Mesenchymal stem cell (in vitro differentiated cells and primary cell): ENCODE measurements around the gene EIF2D.

Source experiments
- DNase-seq: peaks from one replicate; pipeline ENCODE4 v3.0.0-alpha.2; 2013
- H2AFZ ChIP-seq: one replicate; pipeline ENCODE4 v1.6.1; 2013; ENCODE audit warnings: low read depth, mild to moderate bottlenecking, control low read depth, inconsistent platforms, low read length, moderate library complexity
- H2AK5ac ChIP-seq: 2 replicates; pipeline ENCODE4 v1.6.1; 2013; ENCODE audit warnings: low read length, moderate library complexity, mild to moderate bottlenecking, inconsistent platforms; ENCODE audit not compliant: severe bottlenecking
- H2BK120ac ChIP-seq: one replicate; pipeline ENCODE4 v1.6.1; 2013; ENCODE audit warnings: low read depth, mild to moderate bottlenecking, inconsistent platforms, low read length, moderate library complexity
- H2BK12ac ChIP-seq, 2 experiments: one replicate each; pipeline ENCODE4 v1.6.1; 2013; ENCODE audit warnings: inconsistent platforms in 2 of 2, low read length in 2 of 2, mild to moderate bottlenecking in 2 of 2, moderate library complexity in 2 of 2, control low read depth in 1 of 2
- H2BK15ac ChIP-seq: one replicate; pipeline ENCODE4 v1.6.1; 2013; ENCODE audit warnings: mild to moderate bottlenecking, low read depth, inconsistent platforms; ENCODE audit not compliant: poor library complexity, severe bottlenecking
- H2BK5ac ChIP-seq: 2 replicates; pipeline ENCODE4 v1.6.1; 2013; ENCODE audit warnings: low read depth, mild to moderate bottlenecking, low read length, control low read depth, inconsistent platforms; ENCODE audit not compliant: poor library complexity, severe bottlenecking
- H3K14ac ChIP-seq, 2 experiments: one replicate each; pipeline ENCODE4 v1.6.1; 2013; ENCODE audit warnings: inconsistent platforms in 2 of 2, low read length in 2 of 2, control low read depth in 1 of 2, mild to moderate bottlenecking in 1 of 2, moderate library complexity in 1 of 2
- H3K18ac ChIP-seq, 2 experiments: one replicate each; pipeline ENCODE4 v1.6.1; 2013; ENCODE audit warnings: inconsistent platforms in 2 of 2, low read length in 2 of 2, control low read depth in 1 of 2, low read depth in 1 of 2, mild to moderate bottlenecking in 1 of 2
- H3K23ac ChIP-seq, 2 experiments: one replicate each; pipeline ENCODE4 v1.6.1; 2013; ENCODE audit warnings: inconsistent platforms in 2 of 2, low read length in 2 of 2, mild to moderate bottlenecking in 2 of 2, moderate library complexity in 2 of 2, control low read depth in 1 of 2
- H3K27ac ChIP-seq: 2 replicates; pipeline ENCODE4 v1.5.1; 2013; ENCODE audit warnings: mild to moderate bottlenecking, moderate library complexity, low read length, control low read depth, inconsistent platforms; ENCODE audit not compliant: poor library complexity, severe bottlenecking
- H3K27me3 ChIP-seq, 2 experiments: 2 replicates each; pipeline versions ENCODE4 v1.6.1 to v1.7.0; 2013; ENCODE audit warnings: low read length in 2 of 2, mild to moderate bottlenecking in 2 of 2, moderate library complexity in 2 of 2, control low read depth in 1 of 2, inconsistent platforms in 1 of 2; ENCODE audit not compliant: control insufficient read depth in 1 of 2, insufficient read depth in 1 of 2
- H3K36me3 ChIP-seq, 2 experiments: 2 replicates each; pipeline versions ENCODE4 v1.6.1 to v1.7.0; 2013; ENCODE audit warnings: low read length in 2 of 2, control low read depth in 1 of 2, inconsistent platforms in 1 of 2, low read depth in 1 of 2, mild to moderate bottlenecking in 1 of 2; ENCODE audit not compliant: insufficient read depth in 2 of 2, control insufficient read depth in 1 of 2
- H3K4ac ChIP-seq, 2 experiments: one replicate each; pipeline ENCODE4 v1.6.1; 2013; ENCODE audit warnings: inconsistent platforms in 2 of 2, low read length in 2 of 2, mild to moderate bottlenecking in 2 of 2, moderate library complexity in 2 of 2, control low read depth in 1 of 2, low read depth in 1 of 2
- H3K4me1 ChIP-seq: 2 replicates; pipeline ENCODE4 v1.6.1; 2013; ENCODE audit warnings: low read depth, low read length, control low read depth; ENCODE audit not compliant: control insufficient read depth, insufficient read depth
- H3K4me2 ChIP-seq: 2 replicates; pipeline ENCODE4 v1.6.1; 2013; ENCODE audit warnings: low read length, mild to moderate bottlenecking, inconsistent platforms; ENCODE audit not compliant: poor library complexity, severe bottlenecking
- H3K4me3 ChIP-seq, 2 experiments: 2 replicates each; pipeline versions ENCODE4 v1.5.1 to v1.7.0; 2013; ENCODE audit warnings: low read length in 2 of 2, mild to moderate bottlenecking in 2 of 2, control low read depth in 1 of 2, low read depth in 1 of 2; ENCODE audit not compliant: insufficient read depth in 1 of 2
- H3K79me1 ChIP-seq: replicated peaks from 2 replicates; pipeline ENCODE4 v1.6.1; 2013; ENCODE audit warnings: mild to moderate bottlenecking, control low read depth, low read length, inconsistent platforms; ENCODE audit not compliant: poor library complexity, severe bottlenecking
- H3K9ac ChIP-seq: 2 replicates; pipeline ENCODE4 v1.7.0; 2013; ENCODE audit warnings: mild to moderate bottlenecking, low read length, moderate library complexity
- H3K9me3 ChIP-seq: 2 replicates; pipeline ENCODE4 v1.7.0; 2013; ENCODE audit warnings: mild to moderate bottlenecking, low read length; ENCODE audit not compliant: control insufficient read depth
- H4K8ac ChIP-seq: one replicate; pipeline ENCODE4 v1.6.1; 2013; ENCODE audit warnings: inconsistent platforms, mild to moderate bottlenecking, low read length, moderate library complexity
- H4K91ac ChIP-seq: one replicate; pipeline ENCODE4 v1.6.1; 2013; ENCODE audit warnings: mild to moderate bottlenecking, low read length, inconsistent platforms
- WGBS: methylation state at CpG from one replicate; pipeline ENCODE4 v1.1.7; 2013; ENCODE audit warnings: mixed read lengths; 5-methylcytosine and 5-hydroxymethylcytosine counted together

EIF2D gene

DNA sequence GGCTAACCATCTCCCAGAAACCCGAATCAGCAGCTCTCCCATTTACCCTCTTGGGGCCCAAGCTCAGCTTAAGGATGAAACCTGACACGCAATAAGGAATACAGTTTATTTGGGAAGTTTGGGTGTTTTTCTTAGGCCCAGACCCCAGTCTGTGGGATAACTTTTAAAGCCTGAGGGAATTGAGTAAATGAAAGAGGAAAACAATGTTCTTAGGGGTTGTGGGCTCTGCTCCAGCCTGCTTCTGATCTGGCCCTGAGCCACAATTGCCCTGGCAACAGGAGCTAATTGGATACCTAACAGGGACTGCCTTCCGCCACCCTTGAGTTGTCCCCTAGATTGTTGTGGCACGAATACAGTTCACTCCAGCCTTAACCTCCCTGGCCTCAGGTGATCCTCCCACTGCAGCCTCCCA lies 43.2 kb upstream of the EIF2D start:
- Histone ChIP-seq H4K8ac (no peak overlapping the region), H2BK12ac (no peak overlapping the region), H3K27me3 (peaks cover 2 to 17% of the 10 kb centered on the region in 2 experiments), H3K4me2 (peak overlapping the region; percentile 11), H2BK5ac (no peak overlapping the region), H4K91ac (no peak overlapping the region), H3K9me3 (no peaks in the 10 kb centered on the region), H3K18ac (no peak overlapping the region), H3K36me3 (peaks cover 3 to 46% of the 10 kb centered on the region in 2 experiments), H3K27ac (no peak overlapping the region), H3K79me1 (no peaks in the 10 kb centered on the region), H3K4ac (no peak overlapping the region), H2BK120ac (no peak overlapping the region), H3K4me1 (peaks cover 1% of the 10 kb centered on the region), H3K9ac (no peak overlapping the region), H3K23ac (no peak overlapping the region), H2AFZ (no peak overlapping the region), H3K4me3 (no peak overlapping the region), H3K14ac (no peak overlapping the region), H2BK15ac (no peak overlapping the region), H2AK5ac (no peak overlapping the region)
- DNase-seq, result no peak
- 88% methylated on average over 4 of the region's 4 CpGs for WGBS

- peaks cover 2 to 17% of the 10 kb centered on the region in 2 experiments for H3K27me3 ChIP-seq
- no peak overlapping the region for H3K4me3 ChIP-seq
- H4K91ac ChIP-seq, result no peak overlapping the region
- H2BK15ac ChIP-seq, result no peak overlapping the region
- H3K4ac ChIP-seq, result no peak overlapping the region
- no peak overlapping the region for H2AK5ac ChIP-seq
- no peak overlapping the region for H3K23ac ChIP-seq
- H2BK12ac ChIP-seq, result no peak overlapping the region
- no peaks in the 10 kb centered on the region for H3K9me3 ChIP-seq
- no peak overlapping the region for H3K27ac ChIP-seq
- no peak overlapping the region for H2BK5ac ChIP-seq
- no peak overlapping the region for H2AFZ ChIP-seq
- 87% methylated on average over 2 of the region's 2 CpGs for WGBS
- H3K14ac ChIP-seq, result no peak overlapping the region
- DNase-seq, result no peak
- no peak overlapping the region for H2BK120ac ChIP-seq
- H3K9ac ChIP-seq, result no peak overlapping the region
- H3K18ac ChIP-seq, result no peak overlapping the region
- peaks cover 3 to 51% of the 10 kb centered on the region in 2 experiments for H3K36me3 ChIP-seq
- H3K4me2 ChIP-seq, result no peak overlapping the region
- H4K8ac ChIP-seq, result no peak overlapping the region
- H3K79me1 ChIP-seq, result no peaks in the 10 kb centered on the region
- peaks cover 1% of the 10 kb centered on the region for H3K4me1 ChIP-seq
These were observed 42.6 kb upstream of the EIF2D start for GRCh38 chr1:206654828-206655227.

- peaks cover 6 to 61% of the 10 kb centered on the region in 2 experiments for H3K36me3 ChIP-seq
- H3K9ac ChIP-seq, result no peak overlapping the region
- H3K79me1 ChIP-seq, result peaks cover 2% of the 10 kb centered on the region
- no peak overlapping the region for H3K18ac ChIP-seq
- H3K14ac ChIP-seq, result no peak overlapping the region
- 100% methylated on average over 6 of the region's 7 CpGs for WGBS
- peaks cover 3% of the 10 kb centered on the region for H3K4me1 ChIP-seq
- no peak overlapping the region for H3K4me2 ChIP-seq
- no peak overlapping the region for H2AK5ac ChIP-seq
- no peaks in the 10 kb centered on the region for H3K9me3 ChIP-seq
- no peak overlapping the region for H4K8ac ChIP-seq
- no peak overlapping the region for H3K4me3 ChIP-seq
- H3K4ac ChIP-seq, result no peak overlapping the region
- peaks cover 0 to 12% of the 10 kb centered on the region in 2 experiments for H3K27me3 ChIP-seq
- H3K23ac ChIP-seq, result no peak overlapping the region
- H2BK15ac ChIP-seq, result no peak overlapping the region
- no peak overlapping the region for H3K27ac ChIP-seq
- no peak overlapping the region for H2BK5ac ChIP-seq
- no peak overlapping the region for H2BK12ac ChIP-seq
- DNase-seq, result no peak
- H2BK120ac ChIP-seq, result no peak overlapping the region
- no peak overlapping the region for H2AFZ ChIP-seq
- no peak overlapping the region for H4K91ac ChIP-seq
These were observed 41.6 kb upstream of the EIF2D start for GRCh38 chr1:206653715-206654459.

- Histone ChIP-seq H2BK15ac (no peak overlapping the region), H2BK120ac (no peak overlapping the region), H3K9ac (no peak overlapping the region), H2AFZ (no peak overlapping the region), H3K23ac (no peak overlapping the region), H3K14ac (no peak overlapping the region), H4K91ac (no peak overlapping the region), H3K4ac (no peak overlapping the region), H3K27me3 (peaks cover 0 to 2% of the 10 kb centered on the region in 2 experiments), H3K27ac (no peak overlapping the region), H3K9me3 (no peaks in the 10 kb centered on the region), H4K8ac (no peak overlapping the region), H3K79me1 (peaks cover 2% of the 10 kb centered on the region), H2BK5ac (no peak overlapping the region), H3K18ac (no peak overlapping the region), H3K36me3 (peaks cover 16 to 77% of the 10 kb centered on the region in 2 experiments), H3K4me2 (no peak overlapping the region), H2AK5ac (no peak overlapping the region), H3K4me1 (peaks cover 2% of the 10 kb centered on the region), H3K4me3 (no peak overlapping the region), H2BK12ac (no peak overlapping the region)
- DNase-seq, result no peak
- WGBS, result 92% methylated on average over 5 of the region's 5 CpGs
These were observed 40.0 kb upstream of the EIF2D start for GRCh38 chr1:206651958-206652890.
